ENCODE results near the gene CDH11.

DNA sequence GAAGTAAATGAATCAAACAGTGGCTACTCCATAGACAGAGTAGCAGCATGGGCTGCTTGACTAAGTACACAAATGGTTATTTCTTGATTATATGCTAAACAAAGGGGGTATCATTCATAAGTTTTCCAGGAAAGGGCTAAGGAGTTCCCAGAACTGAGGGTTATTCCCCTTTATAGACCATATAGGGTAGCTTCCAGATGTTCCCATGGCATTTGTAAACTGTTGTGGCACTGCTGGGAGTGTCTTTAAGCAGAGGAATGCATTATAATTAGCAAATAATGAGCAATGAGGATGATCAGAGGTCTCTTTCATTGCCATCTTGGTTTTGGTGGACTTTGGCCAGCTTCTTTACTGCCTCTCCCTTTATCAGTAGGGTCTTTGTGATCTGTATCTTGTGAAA, 105.1 kb downstream of the CDH11 start:
- TF ChIP-seq, protein P1, sequence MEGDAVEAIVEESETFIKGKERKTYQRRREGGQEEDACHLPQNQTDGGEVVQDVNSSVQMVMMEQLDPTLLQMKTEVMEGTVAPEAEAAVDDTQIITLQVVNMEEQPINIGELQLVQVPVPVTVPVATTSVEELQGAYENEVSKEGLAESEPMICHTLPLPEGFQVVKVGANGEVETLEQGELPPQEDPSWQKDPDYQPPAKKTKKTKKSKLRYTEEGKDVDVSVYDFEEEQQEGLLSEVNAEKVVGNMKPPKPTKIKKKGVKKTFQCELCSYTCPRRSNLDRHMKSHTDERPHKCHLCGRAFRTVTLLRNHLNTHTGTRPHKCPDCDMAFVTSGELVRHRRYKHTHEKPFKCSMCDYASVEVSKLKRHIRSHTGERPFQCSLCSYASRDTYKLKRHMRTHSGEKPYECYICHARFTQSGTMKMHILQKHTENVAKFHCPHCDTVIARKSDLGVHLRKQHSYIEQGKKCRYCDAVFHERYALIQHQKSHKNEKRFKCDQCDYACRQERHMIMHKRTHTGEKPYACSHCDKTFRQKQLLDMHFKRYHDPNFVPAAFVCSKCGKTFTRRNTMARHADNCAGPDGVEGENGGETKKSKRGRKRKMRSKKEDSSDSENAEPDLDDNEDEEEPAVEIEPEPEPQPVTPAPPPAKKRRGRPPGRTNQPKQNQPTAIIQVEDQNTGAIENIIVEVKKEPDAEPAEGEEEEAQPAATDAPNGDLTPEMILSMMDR (IDR thresholded peaks at IDR 0.05; ENCODE audit: insufficient read depth, low read length): no peak
- no peak for TF ChIP-seq REST (IDR thresholded peaks at IDR 0.05; ENCODE audit: insufficient replicate concordance, low read depth)
- TF ChIP-seq POLR2AphosphoS5 (IDR thresholded peaks at IDR 0.05; ENCODE audit: low read depth): no peak
